Anterior cingulate cortex (tissue), 58 donors: ENCODE data around the gene TMOD3.
"Not testable (repeated sequence)": the region's sequence is repeated elsewhere in the genome, so short reads cannot be mapped to it uniquely, and the experiment has no call there.

Source experiments
- DNase-seq, 58 donors: peaks; one replicate each; lab custom pipeline; 2025; lab: John Stamatoyannopoulos, UW

TMOD3 gene

GRCh38 chr15:51861557-51862359, 32.3 kb downstream of the TMOD3 start:
- DNase-seq, result no peak

GRCh38 chr15:51863131-51863530, 33.7 kb downstream of the TMOD3 start:
- no peak for DNase-seq

- DNase-seq, result no peak
Measured at GRCh38 chr15:51864408-51865056, 35.1 kb downstream of the TMOD3 start.

GRCh38 chr15:51865317-51865716, 35.9 kb downstream of the TMOD3 start:
- no peak for DNase-seq

- no peak for DNase-seq
Measured at GRCh38 chr15:51866161-51866560, 36.7 kb downstream of the TMOD3 start.

- DNase-seq, result no peak
Measured at GRCh38 chr15:51866751-51867150, 37.3 kb downstream of the TMOD3 start.

GRCh38 chr15:51869060-51869421, 39.6 kb downstream of the TMOD3 start:
- DNase-seq, result no peak

GRCh38 chr15:51870774-51871173, 41.3 kb downstream of the TMOD3 start:
- DNase-seq, result no peak

GRCh38 chr15:51874751-51875644, 45.5 kb downstream of the TMOD3 start:
- no peak for DNase-seq

GRCh38 chr15:51876169-51876568, 46.7 kb downstream of the TMOD3 start:
- DNase-seq, result no peak

GRCh38 chr15:51878446-51879386, 49.3 kb downstream of the TMOD3 start:
- DNase-seq, result no peak

GRCh38 chr15:51879555-51879954, 50.1 kb downstream of the TMOD3 start:
- DNase-seq, result no peak

GRCh38 chr15:51883271-51883837, 53.9 kb downstream of the TMOD3 start:
- no peak for DNase-seq

GRCh38 chr15:51884041-51884440, 54.6 kb downstream of the TMOD3 start:
- DNase-seq, result no peak

GRCh38 chr15:51884517-51885236, 55.2 kb downstream of the TMOD3 start:
- DNase-seq, result no peak

GRCh38 chr15:51885758-51886157, 56.3 kb downstream of the TMOD3 start:
- DNase-seq, result not testable (repeated sequence)

- DNase-seq, result no peak
Measured at GRCh38 chr15:51887887-51888592, 58.6 kb downstream of the TMOD3 start.

GRCh38 chr15:51888593-51889195, 59.2 kb downstream of the TMOD3 start:
- no peak for DNase-seq
